Upper lobe of left lung (tissue), 6 donors: ENCODE results near the gene C19orf85. TPM values are rescaled to one million over a fixed set of nuclear protein-coding genes. Genes with fewer than 3 reads are reported as not detected.

ENCODE experiments used
- ATAC-seq, 2 donors: fragments of 200-7000 bp; cut with Tn5 transposase; one replicate each; pipeline ENCODE4 v1.9.1; 2022; ENCODE audit warnings: mild to moderate bottlenecking in 2 of 2, moderate library complexity in 2 of 2; ENCODE audit not compliant: low FRiP score in 2 of 2
- DNase-seq, 2 donors: peaks; one replicate each; pipeline ENCODE4 v3.0.0-alpha.2; 2019 to 2020
- H3K27ac ChIP-seq, 4 donors: fragments of 200-600 bp; sonication (generic); one replicate each; pipeline ENCODE4 v1.5.1; 2016 to 2019
- H3K27me3 ChIP-seq, 4 donors: fragments of 200-600 bp; sonication (generic); one replicate each; pipeline ENCODE4 v1.5.1; 2017 to 2019
- H3K36me3 ChIP-seq, 4 donors: fragments of 200-600 bp; sonication (generic); one replicate each; pipeline ENCODE4 v1.5.1; 2016 to 2019
- H3K4me1 ChIP-seq, 4 donors: fragments of 200-600 bp; sonication (generic); one replicate each; pipeline ENCODE4 v1.5.1; 2018 to 2019
- H3K4me3 ChIP-seq, 4 donors: fragments of 200-600 bp; sonication (generic); one replicate each; pipeline ENCODE4 v1.5.1; 2017 to 2019; ENCODE audit warnings: mild to moderate bottlenecking in 2 of 4, moderate library complexity in 1 of 4
- H3K9me3 ChIP-seq, 4 donors: fragments of 200-600 bp; sonication (generic); one replicate each; pipeline ENCODE4 v1.5.1; 2018 to 2019
- EP300 ChIP-seq, 4 donors: sonication (generic); formaldehyde crosslinking; IDR thresholded peaks; one replicate each; pipeline ENCODE4 v1.5.1; 2017; ENCODE audit warnings: antibody characterized with exemption in 4 of 4, control low read depth in 2 of 4
- POLR2A ChIP-seq, 4 donors: fragments of 450-650 bp; IDR thresholded peaks; one replicate each; pipeline ENCODE4 v1.5.1; 2016 to 2017; ENCODE audit warnings: antibody characterized with exemption in 4 of 4, mild to moderate bottlenecking in 2 of 4
- POLR2AphosphoS5 ChIP-seq, 2 donors: sonication (generic); formaldehyde crosslinking; IDR thresholded peaks; one replicate each; pipeline ENCODE4 v1.5.1; 2017; ENCODE audit warnings: antibody characterized with exemption in 2 of 2
- WGBS, 2 donors: methylation state at CpG; one replicate each; pipeline ENCODE4 v1.1.5; 2017 to 2018; 5-methylcytosine and 5-hydroxymethylcytosine counted together
- total RNA-seq, 6 donors: library from RNA; depleted of rRNA in 4 of 6; stranded (reverse); fragments of >200 nt in 4 of 6; gene quantifications; one replicate each; pipeline versions ENCODE4 v1.1.0 to v1.2.1, GENCODE V29; 2016 to 2021
- TF ChIP-seq, protein P1 (sequence below), 6 experiments: fragments of 450-650 bp in 4 of 6; fragments of 200-600 bp in 2 of 6; sonication (generic) in 2 of 6; IDR thresholded peaks; one replicate each; pipeline ENCODE4 v1.5.1; 2016 to 2019; ENCODE audit warnings: antibody characterized with exemption in 6 of 6
- donor health status: DM: no; HTN: no; CAD: no; lungs with moderate emphysema.
- donor health status: DM: no; HTN: yes; CAD: no; lungs with severe emphysema.

The C19orf85 gene
- total RNA-seq, 6 donors from 2014 or later: not detected

GRCh38 chr19:55467236-55468053, 2.9 kb upstream of the C19orf85 start:
- DNase-seq (peak; percentile 72 to 95), ATAC-seq (peak; percentile 89 to 96)
- Histone ChIP-seq H3K4me1 (peaks cover 10 to 14% (median 11%) of the 10 kb centered on the region in 4 donors), H3K36me3 (no peaks in the 10 kb centered on the region), H3K9me3 (no peaks in the 10 kb centered on the region), H3K27ac (no peak overlapping the region), H3K27me3 (no peaks in the 10 kb centered on the region), H3K4me3 (no peak overlapping the region)
- no peak for TF ChIP-seq POLR2AphosphoS5 (IDR thresholded peaks at IDR 0.05)
- TF ChIP-seq POLR2A (IDR thresholded peaks at IDR 0.05): no peak
- TF ChIP-seq EP300 (IDR thresholded peaks at IDR 0.05): no peak
- TF ChIP-seq, protein P1, sequence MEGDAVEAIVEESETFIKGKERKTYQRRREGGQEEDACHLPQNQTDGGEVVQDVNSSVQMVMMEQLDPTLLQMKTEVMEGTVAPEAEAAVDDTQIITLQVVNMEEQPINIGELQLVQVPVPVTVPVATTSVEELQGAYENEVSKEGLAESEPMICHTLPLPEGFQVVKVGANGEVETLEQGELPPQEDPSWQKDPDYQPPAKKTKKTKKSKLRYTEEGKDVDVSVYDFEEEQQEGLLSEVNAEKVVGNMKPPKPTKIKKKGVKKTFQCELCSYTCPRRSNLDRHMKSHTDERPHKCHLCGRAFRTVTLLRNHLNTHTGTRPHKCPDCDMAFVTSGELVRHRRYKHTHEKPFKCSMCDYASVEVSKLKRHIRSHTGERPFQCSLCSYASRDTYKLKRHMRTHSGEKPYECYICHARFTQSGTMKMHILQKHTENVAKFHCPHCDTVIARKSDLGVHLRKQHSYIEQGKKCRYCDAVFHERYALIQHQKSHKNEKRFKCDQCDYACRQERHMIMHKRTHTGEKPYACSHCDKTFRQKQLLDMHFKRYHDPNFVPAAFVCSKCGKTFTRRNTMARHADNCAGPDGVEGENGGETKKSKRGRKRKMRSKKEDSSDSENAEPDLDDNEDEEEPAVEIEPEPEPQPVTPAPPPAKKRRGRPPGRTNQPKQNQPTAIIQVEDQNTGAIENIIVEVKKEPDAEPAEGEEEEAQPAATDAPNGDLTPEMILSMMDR (IDR thresholded peaks at IDR 0.05): peak; percentile 93 to 99 (median 95)
- WGBS, 2 donors: 30 to 48% methylated on average over 18 to 29 of the region's 29 CpGs

GRCh38 chr19:55466241-55466614, 1.7 kb upstream of the C19orf85 start:
- Histone ChIP-seq H3K27me3 (no peaks in the 10 kb centered on the region), H3K9me3 (no peaks in the 10 kb centered on the region), H3K4me3 (no peak overlapping the region), H3K36me3 (no peaks in the 10 kb centered on the region), H3K27ac (no peak overlapping the region), H3K4me1 (peaks cover 13 to 18% (median 15%) of the 10 kb centered on the region in 4 donors)
- 73 to 97% methylated on average over 4 of the region's 4 CpGs for WGBS, 2 donors
- ATAC-seq (no peak), DNase-seq (no peak)
- TF ChIP-seq, protein P1 (IDR thresholded peaks at IDR 0.05): no peak
- no peak for TF ChIP-seq POLR2AphosphoS5 (IDR thresholded peaks at IDR 0.05)

- peak in 1 of 2 donors; percentile 16 for DNase-seq
- H3K4me3 ChIP-seq: no peak overlapping the region
- WGBS, 2 donors: 72 to 80% methylated on average over 11 of the region's 11 CpGs
- TF ChIP-seq POLR2AphosphoS5 (IDR thresholded peaks at IDR 0.05) (no peak), POLR2A (IDR thresholded peaks at IDR 0.05) (no peak), EP300 (IDR thresholded peaks at IDR 0.05) (no peak)
- TF ChIP-seq, protein P1 (IDR thresholded peaks at IDR 0.05): no peak
- H3K9me3 ChIP-seq: no peaks in the 10 kb centered on the region
- peaks cover 18 to 24% (median 20%) of the 10 kb centered on the region in 4 donors for H3K4me1 ChIP-seq
- no peak overlapping the region for H3K27ac ChIP-seq
- H3K36me3 ChIP-seq: no peaks in the 10 kb centered on the region
- ATAC-seq: no peak
- H3K27me3 ChIP-seq: no peaks in the 10 kb centered on the region
Observed at GRCh38 chr19:55465460-55466240, 1.1 kb upstream of the C19orf85 start.

- H3K4me3 ChIP-seq: no peak overlapping the region
- TF ChIP-seq POLR2AphosphoS5 (IDR thresholded peaks at IDR 0.05): no peak
- no peak for TF ChIP-seq EP300 (IDR thresholded peaks at IDR 0.05)
- TF ChIP-seq, protein P1 (IDR thresholded peaks at IDR 0.05): no peak
- TF ChIP-seq POLR2A (IDR thresholded peaks at IDR 0.05): no peak
- peak in 1 of 2 donors; percentile 79 for DNase-seq
- 56 to 76% methylated on average over 9 to 21 of the region's 23 CpGs for WGBS, 2 donors
- H3K27me3 ChIP-seq: no peaks in the 10 kb centered on the region
- peaks cover 30 to 35% (median 33%) of the 10 kb centered on the region in 4 donors for H3K4me1 ChIP-seq
- no peaks in the 10 kb centered on the region for H3K36me3 ChIP-seq
- no peak overlapping the region for H3K27ac ChIP-seq
- H3K9me3 ChIP-seq: no peaks in the 10 kb centered on the region
- ATAC-seq: no peak
Observed at GRCh38 chr19:55464039-55464661, 401 bp downstream of the C19orf85 start.
